ENCODE data around the gene POLR3H.

The POLR3H gene

GRCh38 chr22:41522813-41523212 is 21.5 kb downstream of the POLR3H start:
- DNase-seq (ENCODE audit: extremely low read depth in 1 of 2, low read depth in 1 of 2): no peak

- no peak for DNase-seq (ENCODE audit: extremely low read depth in 1 of 2, low read depth in 1 of 2)
These were observed 23.1 kb downstream of the POLR3H start for GRCh38 chr22:41521126-41521525.

- no peak for DNase-seq (ENCODE audit: extremely low read depth in 1 of 2, low read depth in 1 of 2)
These were observed 26.3 kb downstream of the POLR3H start for GRCh38 chr22:41518048-41518347.

GRCh38 chr22:41517172-41518047 is 26.9 kb downstream of the POLR3H start:
- no peak for DNase-seq (ENCODE audit: extremely low read depth in 1 of 2, low read depth in 1 of 2)

- no peak for DNase-seq (ENCODE audit: extremely low read depth in 1 of 2, low read depth in 1 of 2)
These were observed 27.8 kb downstream of the POLR3H start for GRCh38 chr22:41516462-41516861.

- DNase-seq (ENCODE audit: extremely low read depth in 1 of 2, low read depth in 1 of 2): no peak
These were observed 30.9 kb downstream of the POLR3H start for GRCh38 chr22:41513391-41513790.

- DNase-seq (ENCODE audit: extremely low read depth in 1 of 2, low read depth in 1 of 2): no peak
These were observed 31.7 kb downstream of the POLR3H start for GRCh38 chr22:41512421-41513194.

- DNase-seq (ENCODE audit: extremely low read depth in 1 of 2, low read depth in 1 of 2): no peak
These were observed 32.7 kb downstream of the POLR3H start for GRCh38 chr22:41511521-41511968.

- no peak for DNase-seq (ENCODE audit: extremely low read depth in 1 of 2, low read depth in 1 of 2)
These were observed 35.5 kb downstream of the POLR3H start for GRCh38 chr22:41508770-41509170.

- no peak for DNase-seq (ENCODE audit: extremely low read depth in 1 of 2, low read depth in 1 of 2)
These were observed 36.8 kb downstream of the POLR3H start for GRCh38 chr22:41507330-41508063.

- no peak for DNase-seq (ENCODE audit: extremely low read depth in 1 of 2, low read depth in 1 of 2)
These were observed 38.6 kb downstream of the POLR3H start for GRCh38 chr22:41505511-41506220.

GRCh38 chr22:41504816-41505215 is 39.5 kb downstream of the POLR3H start:
- no peak for DNase-seq (ENCODE audit: extremely low read depth in 1 of 2, low read depth in 1 of 2)

GRCh38 chr22:41504397-41504796 is 39.9 kb downstream of the POLR3H start:
- DNase-seq (ENCODE audit: extremely low read depth in 1 of 2, low read depth in 1 of 2): no peak

GRCh38 chr22:41501209-41501608 is 43.1 kb downstream of the POLR3H start:
- DNase-seq (ENCODE audit: extremely low read depth in 1 of 2, low read depth in 1 of 2): no peak

- no peak for DNase-seq (ENCODE audit: extremely low read depth in 1 of 2, low read depth in 1 of 2)
These were observed 44.0 kb downstream of the POLR3H start for GRCh38 chr22:41500303-41500702.

GRCh38 chr22:41499624-41500280 is 44.5 kb downstream of the POLR3H start:
- DNase-seq (ENCODE audit: extremely low read depth in 1 of 2, low read depth in 1 of 2): no peak

- no peak for DNase-seq (ENCODE audit: extremely low read depth in 1 of 2, low read depth in 1 of 2)
These were observed 45.9 kb downstream of the POLR3H start for GRCh38 chr22:41498303-41498835.

GRCh38 chr22:41491374-41492100 is 52.7 kb downstream of the POLR3H start:
- no peak for DNase-seq (ENCODE audit: extremely low read depth in 1 of 2, low read depth in 1 of 2)

- no peak for DNase-seq (ENCODE audit: extremely low read depth in 1 of 2, low read depth in 1 of 2)
These were observed 55.5 kb downstream of the POLR3H start for GRCh38 chr22:41488596-41489385.
